HEK293T (cell line): Measurements from ENCODE around the gene UGDH.

ENCODE experiments used
- CTCF ChIA-PET: fragments of 350-600 bp; formaldehyde crosslinking; extraction: SDS; loops from one replicate; lab custom pipeline; 2021; ENCODE audit warnings: antibody characterized with exemption, inconsistent platforms; lab: Yijun Ruan, JAX
- POLR2A ChIA-PET: fragments of 350-600 bp; formaldehyde crosslinking; extraction: SDS; loops from one replicate; lab custom pipeline; 2020; ENCODE audit warnings: antibody characterized with exemption, inconsistent platforms; lab: Yijun Ruan, JAX
- DNase-seq: peaks from one replicate; pipeline ENCODE4 v3.0.0; 2012; ENCODE audit warnings: mixed read lengths; ENCODE audit errors: extremely low spot score
- ARNT ChIP-seq: fragments of 450-650 bp; IDR thresholded peaks from 2 replicates; pipeline ENCODE4 v1.6.1; 2017; ENCODE audit warnings: mild to moderate bottlenecking
- BHLHE40 ChIP-seq: fragments of 450-650 bp; IDR thresholded peaks from 2 replicates; pipeline ENCODE4 v1.6.1; 2016; ENCODE audit warnings: mild to moderate bottlenecking, moderate library complexity, borderline replicate concordance
- CTBP1 ChIP-seq: fragments of 450-650 bp; IDR thresholded peaks from 2 replicates; pipeline ENCODE4 v1.6.1; 2016; ENCODE audit warnings: borderline replicate concordance
- ELF4 ChIP-seq: fragments of 450-650 bp; IDR thresholded peaks from 2 replicates; pipeline ENCODE4 v1.6.1; 2017; ENCODE audit warnings: antibody characterized with exemption
- FOXA1 ChIP-seq: fragments of 450-650 bp; IDR thresholded peaks from 2 replicates; pipeline ENCODE4 v1.6.1; 2016; ENCODE audit warnings: mild to moderate bottlenecking
- FOXK2 ChIP-seq: fragments of 450-650 bp; IDR thresholded peaks from 2 replicates; pipeline ENCODE4 v1.6.1; 2016; ENCODE audit warnings: mild to moderate bottlenecking
- FOXM1 ChIP-seq: fragments of 450-650 bp; IDR thresholded peaks from 2 replicates; pipeline ENCODE4 v1.6.1; 2017; ENCODE audit warnings: mild to moderate bottlenecking, borderline replicate concordance
- HDGF ChIP-seq: fragments of 450-650 bp; IDR thresholded peaks from 2 replicates; pipeline ENCODE4 v1.6.1; 2017; ENCODE audit warnings: antibody characterized with exemption, borderline replicate concordance
- L3MBTL2 ChIP-seq: fragments of 450-650 bp; conservative IDR thresholded peaks from 2 replicates; pipeline ENCODE4 v1.6.1; 2016; ENCODE audit warnings: mild to moderate bottlenecking
- LEF1 ChIP-seq: fragments of 450-650 bp; IDR thresholded peaks from 2 replicates; pipeline ENCODE4 v1.6.1; 2017; ENCODE audit warnings: mild to moderate bottlenecking, borderline replicate concordance
- NFRKB ChIP-seq: fragments of 450-650 bp; IDR thresholded peaks from 2 replicates; pipeline ENCODE4 v1.6.1; 2016; ENCODE audit warnings: mild to moderate bottlenecking, moderate library complexity
- SP1 ChIP-seq: fragments of 450-650 bp; IDR thresholded peaks from 2 replicates; pipeline ENCODE4 v1.6.1; 2017
- SUZ12 ChIP-seq: fragments of 450-650 bp; IDR thresholded peaks from 2 replicates; pipeline ENCODE4 v1.6.1; 2016; ENCODE audit warnings: mild to moderate bottlenecking
- TARDBP ChIP-seq: fragments of 450-650 bp; IDR thresholded peaks from 2 replicates; pipeline ENCODE4 v1.6.1; 2016
- ZNF384 ChIP-seq: fragments of 450-650 bp; IDR thresholded peaks from 2 replicates; pipeline ENCODE4 v1.6.1; 2016
- TF ChIP-seq, protein P1 (sequence below): fragments of 450-650 bp; IDR thresholded peaks from 2 replicates; pipeline ENCODE4 v1.6.1; 2016

Gene UGDH

GRCh38 chr4:39568805-39569204, 41.6 kb upstream of the UGDH start:
- ChIA-PET POLR2A (interaction anchor here (0.9 to 1.5 kb wide), 2 partner anchors 41 to 70 kb away, joined by 3 to 4 read pairs; partner anchors contain the start of genes SMIM14 and UGDH), CTCF (no interaction called here)
- DNase-seq, result no peak
- TF ChIP-seq FOXK2 (no peak), LEF1 (no peak), FOXM1 (no peak), SP1 (no peak)

DNA sequence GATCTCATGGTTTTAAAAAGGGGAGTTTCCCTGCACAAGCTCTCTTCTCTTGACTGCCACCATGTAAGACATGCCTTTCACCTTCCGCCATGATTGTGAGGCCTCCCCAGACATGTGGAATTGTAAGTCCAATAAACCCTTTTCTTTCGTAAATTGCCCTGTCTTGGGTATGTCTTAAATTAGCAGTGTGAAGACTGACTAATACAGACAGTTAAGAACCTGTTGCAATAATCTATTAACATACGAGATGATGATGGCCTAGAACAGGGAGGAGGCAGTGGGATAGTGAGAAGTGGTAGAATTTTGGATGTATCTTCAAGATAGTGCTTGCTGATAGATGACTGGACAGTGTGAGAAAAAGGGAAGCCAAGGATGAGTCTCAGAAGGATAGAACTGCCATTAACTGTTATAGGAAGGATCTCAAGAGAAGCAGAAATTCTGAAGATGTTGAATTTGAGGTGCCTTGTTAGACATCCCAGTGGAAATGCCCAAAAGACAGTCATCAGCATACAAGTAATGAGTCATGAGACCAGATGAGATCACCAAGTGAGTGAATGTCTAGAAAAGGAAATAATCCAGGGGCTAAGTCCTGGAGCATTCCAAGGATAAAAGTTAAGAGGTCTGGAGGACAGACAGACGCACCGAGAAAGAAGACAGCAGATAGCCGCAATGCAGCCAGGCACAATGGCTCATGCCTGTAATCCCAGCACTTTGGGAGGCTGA, 38.8 kb upstream of the UGDH start:
- DNase-seq, result no peak
- TF ChIP-seq, protein P1, sequence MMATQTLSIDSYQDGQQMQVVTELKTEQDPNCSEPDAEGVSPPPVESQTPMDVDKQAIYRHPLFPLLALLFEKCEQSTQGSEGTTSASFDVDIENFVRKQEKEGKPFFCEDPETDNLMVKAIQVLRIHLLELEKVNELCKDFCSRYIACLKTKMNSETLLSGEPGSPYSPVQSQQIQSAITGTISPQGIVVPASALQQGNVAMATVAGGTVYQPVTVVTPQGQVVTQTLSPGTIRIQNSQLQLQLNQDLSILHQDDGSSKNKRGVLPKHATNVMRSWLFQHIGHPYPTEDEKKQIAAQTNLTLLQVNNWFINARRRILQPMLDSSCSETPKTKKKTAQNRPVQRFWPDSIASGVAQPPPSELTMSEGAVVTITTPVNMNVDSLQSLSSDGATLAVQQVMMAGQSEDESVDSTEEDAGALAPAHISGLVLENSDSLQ, result no peak
- TF ChIP-seq ZNF384, result no peak
- TF ChIP-seq FOXK2, result no peak
- TF ChIP-seq FOXM1, result no peak
- no peak for TF ChIP-seq BHLHE40
- TF ChIP-seq HDGF, result no peak
- TF ChIP-seq FOXA1, result no peak
- no peak for TF ChIP-seq SUZ12
- no peak for TF ChIP-seq ARNT
- no peak for TF ChIP-seq CTBP1
- no peak for TF ChIP-seq LEF1
- ChIA-PET POLR2A (no interaction called here), CTCF (no interaction called here)

DNA sequence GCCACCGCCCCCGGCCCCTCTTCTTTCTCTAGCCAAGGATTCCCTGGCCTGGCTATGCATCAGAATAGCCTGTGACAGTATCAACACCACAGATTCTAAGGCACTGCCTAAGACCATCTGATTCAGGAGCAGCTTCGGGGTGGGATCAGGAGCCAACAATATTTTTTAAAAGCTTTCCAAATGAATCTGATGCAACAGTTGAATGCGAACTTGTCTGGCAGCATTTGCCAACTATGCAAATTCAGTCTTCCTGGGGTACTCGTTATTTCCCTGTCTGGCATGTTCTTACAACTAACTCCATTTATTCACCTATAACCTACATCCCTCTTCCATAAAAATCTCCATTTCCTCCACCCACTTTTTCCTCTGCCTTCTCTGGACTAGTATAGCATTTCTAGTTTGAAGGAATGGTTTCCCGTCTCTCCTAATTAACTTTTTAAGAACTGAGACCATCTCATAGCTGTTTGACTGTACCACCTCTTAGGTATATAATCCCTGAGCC, 36.2 kb upstream of the UGDH start:
- TF ChIP-seq SUZ12 (no peak), BHLHE40 (no peak), ARNT (no peak), L3MBTL2 (no peak), HDGF (no peak), NFRKB (no peak), FOXK2 (no peak), ZNF384 (no peak), ELF4 (no peak)
- TF ChIP-seq, protein P1, result no peak

DNA sequence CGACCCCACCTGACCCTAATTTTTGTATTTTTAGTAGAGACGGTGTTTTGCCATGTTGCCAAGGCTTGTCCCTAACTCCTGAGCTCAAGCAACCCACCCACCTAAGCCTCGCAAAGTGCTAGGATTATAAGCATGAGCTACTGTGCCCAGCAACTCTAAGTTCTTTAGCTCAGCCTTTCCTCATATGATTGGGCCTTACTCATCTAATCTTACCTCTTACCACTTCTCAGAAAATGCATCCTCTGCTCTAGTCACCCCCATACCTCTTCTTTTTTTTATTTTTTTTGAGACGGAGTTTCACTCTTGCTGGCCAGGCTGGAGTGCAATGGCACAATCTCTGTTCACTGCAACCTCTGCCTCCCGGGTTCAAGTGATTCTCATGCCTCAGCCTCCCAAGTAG, 35.6 kb upstream of the UGDH start:
- CTCF ChIA-PET, result no interaction called here
- no peak for DNase-seq
- no peak for TF ChIP-seq ELF4
- TF ChIP-seq FOXM1, result no peak
- no peak for TF ChIP-seq HDGF
- POLR2A ChIA-PET, result interaction anchor here (0.9 to 1.1 kb wide), 2 partner anchors 35 to 37 kb away, joined by 3 read pairs; partner anchors contain the start of gene UGDH

More for the DNA sequence above, 36.2 kb upstream of the UGDH start:
- POLR2A ChIA-PET, result interaction anchor here (1.1 kb wide), 1 partner anchor 37 kb away, joined by 3 read pairs; no protein-coding TSS in a partner anchor
- CTCF ChIA-PET, result no interaction called here
- DNase-seq, result no peak

GRCh38 chr4:39559626-39560025, 32.4 kb upstream of the UGDH start:
- POLR2A ChIA-PET, result interaction anchor here (1.7 kb wide), 1 partner anchor 32 kb away, joined by 5 read pairs; the partner anchor contains the start of gene UGDH
- CTCF ChIA-PET, result no interaction called here
- TF ChIP-seq FOXA1 (no peak), SP1 (no peak), FOXM1 (no peak), CTBP1 (no peak), NFRKB (no peak), BHLHE40 (no peak), ELF4 (no peak)
- DNase-seq, result no peak

DNA sequence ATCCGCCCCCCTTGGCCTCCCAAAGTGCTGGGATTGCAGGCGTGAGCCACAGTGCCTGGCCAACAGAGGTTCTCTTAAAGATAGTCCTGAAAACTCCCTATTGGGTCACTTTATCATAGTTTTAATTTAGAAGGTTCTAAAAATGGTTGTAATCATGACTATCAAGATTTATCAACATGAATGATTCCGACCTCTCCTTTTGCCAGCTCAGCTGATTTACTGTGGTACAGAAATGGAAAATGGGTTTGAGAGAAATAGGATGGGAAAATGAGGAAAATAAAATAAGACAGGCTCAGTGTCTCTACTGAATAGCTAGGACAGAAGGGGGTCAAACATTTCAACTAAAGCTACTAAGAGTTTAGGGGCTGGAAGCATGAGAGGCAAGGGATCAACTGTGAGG, 28.2 kb upstream of the UGDH start:
- TF ChIP-seq, protein P1, result no peak
- TF ChIP-seq FOXK2 (no peak), NFRKB (no peak), FOXM1 (no peak), ELF4 (no peak), TARDBP (no peak), FOXA1 (no peak), LEF1 (no peak), BHLHE40 (no peak), ZNF384 (no peak), CTBP1 (no peak)
- ChIA-PET CTCF (interaction anchor here (0.6 kb wide), 1 partner anchor 252 kb away, joined by 3 read pairs; no protein-coding TSS in a partner anchor), POLR2A (no interaction called here)
- DNase-seq, result no peak
